HG03045 (cell line): Measurements from ENCODE around the gene ACTMAP.

ENCODE experiments used
- ATAC-seq: cut with Tn5 transposase; IDR thresholded peaks from one replicate; pipeline ENCODE4 v1.9.1; 2021; ENCODE audit warnings: mild to moderate bottlenecking, moderate library complexity; ENCODE audit not compliant: unreplicated experiment

Gene ACTMAP

GRCh38 chr19:40701758-40702157 lies 48.5 kb downstream of the ACTMAP start:
- ATAC-seq = no peak

GRCh38 chr19:40700083-40700482 lies 50.2 kb downstream of the ACTMAP start:
- no peak for ATAC-seq

DNA sequence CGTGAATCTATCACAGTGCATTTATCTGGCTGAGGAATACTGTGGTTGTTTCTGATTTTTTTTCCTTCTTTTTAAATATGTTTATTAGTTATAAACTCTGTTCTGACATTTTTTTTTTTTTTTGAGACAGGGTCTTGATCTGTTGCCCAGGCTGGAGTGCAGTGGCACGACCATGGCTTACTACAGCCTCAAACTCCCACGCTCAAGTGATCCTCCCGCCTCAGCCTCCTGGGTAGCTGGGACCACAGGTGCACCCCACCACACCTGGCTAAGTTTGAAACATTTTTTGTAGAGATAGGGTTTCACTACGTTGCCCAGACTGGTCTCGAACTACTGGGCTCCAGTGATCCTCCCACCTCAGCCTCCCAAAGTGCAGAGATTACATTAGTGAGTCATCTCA lies 53.3 kb downstream of the ACTMAP start:
- no peak for ATAC-seq

- ATAC-seq = no peak
These were observed 54.4 kb downstream of the ACTMAP start for GRCh38 chr19:40695881-40696280.

- ATAC-seq = no peak
These were observed 56.4 kb downstream of the ACTMAP start for GRCh38 chr19:40693896-40694295.

GRCh38 chr19:40693150-40693788 lies 57.0 kb downstream of the ACTMAP start:
- ATAC-seq = no peak

- ATAC-seq = no peak
These were observed 58.1 kb downstream of the ACTMAP start for GRCh38 chr19:40692212-40692551.

GRCh38 chr19:40691421-40692211 lies 58.7 kb downstream of the ACTMAP start:
- no peak for ATAC-seq
